GM12878 (cell line): ENCODE data around the gene APH1B. TPM values are rescaled to one million over a fixed set of nuclear protein-coding genes. Genes with fewer than 3 reads are reported as not detected.

Source experiments
- ATAC-seq: fragments of 200-7000 bp; cut with Tn5 transposase; 3 replicates; pipeline ENCODE4 v1.9.1; 2020; ENCODE audit warnings: mild to moderate bottlenecking, moderate library complexity
- BruUV-seq: library from RNA; stranded (reverse); fragments of 400-500 nt; replicated peaks from 2 replicates; lab custom pipeline; 2021; lab: Mats Ljungman, UMichigan
- CTCF ChIA-PET: fragments of 300-600 bp; sonication (Branson Sonifier 250); formaldehyde crosslinking; extraction: SDS; loops from one replicate; lab custom pipeline; 2021; ENCODE audit warnings: inconsistent platforms; lab: Yijun Ruan, JAX
- POLR2A ChIA-PET: fragments of 350-600 bp; formaldehyde crosslinking; extraction: SDS; loops from one replicate; lab custom pipeline; 2021; ENCODE audit warnings: inconsistent platforms; lab: Charles Lee
- RAD21 ChIA-PET: fragments of 300-600 bp; sonication (Branson Sonifier 250); formaldehyde crosslinking; loops from one replicate; lab custom pipeline; 2023; ENCODE audit warnings: antibody characterized with exemption; ENCODE audit not compliant: unreplicated experiment; lab: Charles Lee
- SMC1A ChIA-PET: fragments of 300-600 bp; sonication (Branson Sonifier 250); formaldehyde crosslinking; loops from one replicate; lab custom pipeline; 2023; ENCODE audit not compliant: unreplicated experiment, uncharacterized antibody; lab: Charles Lee
- DNase-seq: peaks from one replicate; pipeline ENCODE4 v3.0.0-alpha.2; 2011; ENCODE audit warnings: low read depth, low spot score
- FAIRE-seq: peaks from 3 replicates; lab custom pipeline; 2011; peaks lifted over from hg19 to GRCh38; lab: Jason Lieb, UNC
- H2AFZ ChIP-seq: 2 replicates; pipeline ENCODE4 v1.6.0; 2011; ENCODE audit warnings: low read depth, low read length, control low read depth; ENCODE audit not compliant: control insufficient read depth
- H3K27ac ChIP-seq: 2 replicates; pipeline ENCODE4 v1.5.1; 2011; ENCODE audit warnings: control low read depth; ENCODE audit not compliant: control insufficient read depth, insufficient read depth
- H3K27me3 ChIP-seq, 2 experiments: replicated peaks in 1 of 2; 2 replicates each; pipeline versions ENCODE4 v1.6.0 to v1.6.1; 2011; ENCODE audit warnings: low read length in 1 of 2; ENCODE audit not compliant: control insufficient read depth in 2 of 2, insufficient read depth in 2 of 2
- H3K36me3 ChIP-seq, 2 experiments: 2 replicates each; pipeline ENCODE4 v1.5.1; 2011; ENCODE audit warnings: low read length in 1 of 2; ENCODE audit not compliant: control insufficient read depth in 2 of 2, insufficient read depth in 2 of 2
- H3K4me1 ChIP-seq: 2 replicates; pipeline ENCODE4 v1.6.1; 2011; ENCODE audit warnings: mild to moderate bottlenecking, low read length, moderate library complexity, mixed read lengths; ENCODE audit not compliant: control insufficient read depth, insufficient read depth
- H3K4me2 ChIP-seq: 2 replicates; pipeline ENCODE4 v1.6.0; 2011; ENCODE audit warnings: control low read depth; ENCODE audit not compliant: control insufficient read depth, insufficient read depth
- H3K4me3 ChIP-seq: fragments of 200-600 bp; sonication (generic); 2 replicates; pipeline ENCODE4 v1.5.1; 2016
- H3K79me2 ChIP-seq: 2 replicates; pipeline ENCODE4 v1.6.0; 2011; ENCODE audit warnings: low read length; ENCODE audit not compliant: control insufficient read depth, insufficient read depth
- H3K9ac ChIP-seq: 2 replicates; pipeline ENCODE4 v1.8.0; 2011; ENCODE audit warnings: low read length, control low read depth, mixed read lengths; ENCODE audit not compliant: control insufficient read depth, insufficient read depth
- H3K9me3 ChIP-seq: replicated peaks from 3 replicates; pipeline ENCODE4 v1.5.1; 2011; ENCODE audit warnings: mild to moderate bottlenecking, low read length; ENCODE audit not compliant: control insufficient read depth, insufficient read depth
- H4K20me1 ChIP-seq: 2 replicates; pipeline ENCODE4 v1.6.0; 2011; ENCODE audit not compliant: control insufficient read depth, insufficient read depth
- BRCA1 ChIP-seq: IDR thresholded peaks from 2 replicates; pipeline ENCODE4 v1.6.1; 2011; ENCODE audit warnings: low read depth, low read length, improper control_type of control experiment
- CBFB ChIP-seq: IDR thresholded peaks from 2 replicates; pipeline ENCODE4 v1.6.1; 2016; ENCODE audit warnings: antibody characterized with exemption, low read depth
- CHD1 ChIP-seq: IDR thresholded peaks from 2 replicates; pipeline ENCODE4 v1.6.1; 2012; ENCODE audit warnings: low read depth, low read length, improper control_type of control experiment
- E2F8 ChIP-seq: fragments of 450-650 bp; IDR thresholded peaks from 2 replicates; pipeline ENCODE4 v1.6.1; 2018; ENCODE audit warnings: mild to moderate bottlenecking, low read depth, moderate library complexity; ENCODE audit not compliant: partially characterized antibody
- EP300 ChIP-seq, 2 experiments: fragments of 150-350 bp in 1 of 2; IDR thresholded peaks; 2 replicates each; pipeline ENCODE4 v1.6.1; 2011 to 2012; ENCODE audit warnings: low read depth in 2 of 2, low read length in 2 of 2, borderline replicate concordance in 1 of 2, improper control_type of control experiment in 1 of 2, inconsistent platforms in 1 of 2; ENCODE audit not compliant: control insufficient read depth in 1 of 2
- FOXK2 ChIP-seq: fragments of 450-650 bp; IDR thresholded peaks from 2 replicates; pipeline ENCODE4 v1.6.1; 2017; ENCODE audit warnings: mild to moderate bottlenecking, moderate library complexity
- MXI1 ChIP-seq: fragments of 150-350 bp; IDR thresholded peaks from 2 replicates; pipeline ENCODE4 v1.6.1; 2011; ENCODE audit warnings: low read depth, mild to moderate bottlenecking, inconsistent platforms, low read length, improper control_type of control experiment
- RAD51 ChIP-seq: fragments of 450-650 bp; IDR thresholded peaks from 2 replicates; pipeline ENCODE4 v1.6.1; 2016; ENCODE audit warnings: moderate library complexity, mild to moderate bottlenecking, inconsistent platforms
- SUZ12 ChIP-seq: fragments of 200-600 bp; sonication (generic); IDR thresholded peaks from one replicate; pipeline ENCODE4 v1.6.1; 2018; ENCODE audit warnings: antibody characterized with exemption, mild to moderate bottlenecking; ENCODE audit not compliant: unreplicated experiment
- WGBS: methylation state at CpG from one replicate; pipeline ENCODE4 v1.1.6; 2016; ENCODE audit warnings: low lambda C conversion rate; ENCODE audit not compliant: insufficient replicate concordance, insufficient coverage; ENCODE audit errors: missing lambda C conversion rate; 5-methylcytosine and 5-hydroxymethylcytosine counted together
- in situ Hi-C: fragments of 300-500 bp; cut with MboI; formaldehyde crosslinking; loops from 9 replicates; pipeline ENCODE4 v1.14.3; 2018; ENCODE audit warnings: mixed read lengths
- intact Hi-C: fragments of 100-400 bp; cut with micrococcal nuclease; formaldehyde crosslinking; loops from one replicate; pipeline ENCODE4 v1.14.2; 2022; ENCODE audit not compliant: unreplicated experiment
- polyA plus RNA-seq, 11 experiments: library from polyadenylated mRNA; depleted of rRNA in 4 of 11; unstranded in 6 of 11; stranded (reverse) in 5 of 11; fragments of >200 nt; fragmentation: Nextera tagmentation in 4 of 11; fragmentation: Illumina TruSeq in 1 of 11; extraction: Ambion mirVana in 4 of 11; extraction: Trizol in 1 of 11; gene quantifications; 1 replicate in 1 of 11; 2 replicates in 10 of 11; pipeline versions ENCODE4 v1.2.1 to v1.2.3, GENCODE V29; 2011 to 2016; ENCODE audit warnings: inconsistent platforms in 2 of 11, missing spikeins in 2 of 11, low read depth in 1 of 11
- total RNA-seq, 4 experiments: library from RNA; depleted of rRNA in 3 of 4; stranded (reverse); fragments of >200 nt in 3 of 4; fragmentation: Illumina TruSeq in 1 of 4; extraction: Trizol in 1 of 4; gene quantifications; 2 replicates each; pipeline versions ENCODE4 v1.2.1 to v1.2.3, GENCODE V29; 2013 to 2021
- TF ChIP-seq, protein P1 (sequence below): fragments of 150-350 bp; IDR thresholded peaks from 2 replicates; pipeline ENCODE4 v1.6.1; 2014; ENCODE audit warnings: mild to moderate bottlenecking, low read depth, low read length
- TF ChIP-seq, protein P2 (sequence below): fragments of 450-650 bp; IDR thresholded peaks from 2 replicates; pipeline ENCODE4 v1.6.1; 2018; ENCODE audit warnings: borderline replicate concordance, mild to moderate bottlenecking; ENCODE audit not compliant: partially characterized antibody
- TF ChIP-seq, protein P3 (sequence below): IDR thresholded peaks from 2 replicates; pipeline ENCODE4 v1.6.1; 2011; ENCODE audit warnings: low read depth, low read length, improper control_type of control experiment, borderline replicate concordance

APH1B gene
- total and polyA plus RNA-seq, 10 of the 15 experiments (the other 5 are each of a cell fraction or from before 2014, with no cell fraction given), result 5.0 to 20.8 (median 11.1) TPM

DNA sequence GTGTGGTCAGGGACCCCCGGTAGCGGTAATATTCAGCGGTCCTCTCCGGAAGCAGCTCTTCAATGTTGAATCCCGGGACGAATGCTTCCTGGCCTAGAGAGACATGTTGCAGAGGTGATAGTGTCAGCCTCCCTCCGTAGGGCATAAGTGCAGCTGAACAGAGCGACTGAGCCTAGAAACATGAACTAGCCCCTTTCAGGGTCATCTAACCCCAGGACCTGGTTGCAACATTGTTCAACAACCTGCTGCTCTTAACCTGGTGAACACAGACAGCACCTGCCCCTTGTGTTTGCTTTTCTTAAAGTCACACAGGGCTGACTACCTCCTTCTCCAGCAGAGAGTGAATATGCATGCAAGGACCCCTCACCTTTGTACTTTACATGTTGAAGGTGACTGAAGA is 62.9 kb downstream of the APH1B start (continued):
- TF ChIP-seq E2F8, result no peak

DNA sequence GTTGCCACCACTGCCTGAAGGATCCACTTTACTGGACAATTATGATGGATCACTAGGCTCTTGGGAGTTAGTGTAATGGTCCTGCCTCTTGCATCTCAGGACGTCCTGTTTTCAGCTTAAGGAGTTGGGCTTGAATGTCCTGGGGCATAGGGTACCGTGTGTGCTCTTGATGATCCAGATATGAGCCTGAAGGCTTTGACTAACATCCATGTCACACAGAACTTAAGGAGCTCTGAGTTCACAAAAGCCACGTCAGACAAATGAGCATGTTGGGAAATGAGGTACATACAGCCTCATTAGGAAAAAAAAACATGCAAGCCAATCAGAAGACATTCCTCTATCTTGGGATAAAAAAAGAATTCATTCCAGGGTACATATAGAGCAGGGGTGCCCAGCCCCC is 63.5 kb downstream of the APH1B start:
- SMC1A ChIA-PET, result interaction anchor here (0.7 kb wide), 1 partner anchor 16 kb away, joined by 3 read pairs; no protein-coding TSS in a partner anchor

More for the DNA sequence above, 63.5 kb downstream of the APH1B start:
- no peak for ATAC-seq
- WGBS, result 51% methylated on average over 3 of the region's 3 CpGs
- Histone ChIP-seq H4K20me1 (no peaks in the 10 kb centered on the region), H3K4me1 (no peaks in the 10 kb centered on the region), H3K27ac (no peak overlapping the region), H3K9ac (no peak overlapping the region), H3K36me3 (no peaks in the 10 kb centered on the region), H2AFZ (no peak overlapping the region), H3K4me3 (no peak overlapping the region), H3K9me3 (no peaks in the 10 kb centered on the region), H3K27me3 (peaks cover 0 to 1% of the 10 kb centered on the region in 2 experiments; a peak in 1 of 4 replicates), H3K4me2 (no peak overlapping the region), H3K79me2 (no peaks in the 10 kb centered on the region)
- TF ChIP-seq SUZ12 (no peak), MXI1 (no peak), CHD1 (no peak), FOXK2 (no peak), RAD51 (no peak), EP300 (IDR thresholded peaks at IDR 0.05; ENCODE audit: borderline replicate concordance in 1 of 2, control insufficient read depth in 1 of 2, low read depth in 2 of 2, low read length in 2 of 2) (no peak), BRCA1 (no peak), CBFB (no peak)
- TF ChIP-seq, protein P1, sequence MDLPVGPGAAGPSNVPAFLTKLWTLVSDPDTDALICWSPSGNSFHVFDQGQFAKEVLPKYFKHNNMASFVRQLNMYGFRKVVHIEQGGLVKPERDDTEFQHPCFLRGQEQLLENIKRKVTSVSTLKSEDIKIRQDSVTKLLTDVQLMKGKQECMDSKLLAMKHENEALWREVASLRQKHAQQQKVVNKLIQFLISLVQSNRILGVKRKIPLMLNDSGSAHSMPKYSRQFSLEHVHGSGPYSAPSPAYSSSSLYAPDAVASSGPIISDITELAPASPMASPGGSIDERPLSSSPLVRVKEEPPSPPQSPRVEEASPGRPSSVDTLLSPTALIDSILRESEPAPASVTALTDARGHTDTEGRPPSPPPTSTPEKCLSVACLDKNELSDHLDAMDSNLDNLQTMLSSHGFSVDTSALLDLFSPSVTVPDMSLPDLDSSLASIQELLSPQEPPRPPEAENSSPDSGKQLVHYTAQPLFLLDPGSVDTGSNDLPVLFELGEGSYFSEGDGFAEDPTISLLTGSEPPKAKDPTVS, result no peak
- TF ChIP-seq, protein P2, sequence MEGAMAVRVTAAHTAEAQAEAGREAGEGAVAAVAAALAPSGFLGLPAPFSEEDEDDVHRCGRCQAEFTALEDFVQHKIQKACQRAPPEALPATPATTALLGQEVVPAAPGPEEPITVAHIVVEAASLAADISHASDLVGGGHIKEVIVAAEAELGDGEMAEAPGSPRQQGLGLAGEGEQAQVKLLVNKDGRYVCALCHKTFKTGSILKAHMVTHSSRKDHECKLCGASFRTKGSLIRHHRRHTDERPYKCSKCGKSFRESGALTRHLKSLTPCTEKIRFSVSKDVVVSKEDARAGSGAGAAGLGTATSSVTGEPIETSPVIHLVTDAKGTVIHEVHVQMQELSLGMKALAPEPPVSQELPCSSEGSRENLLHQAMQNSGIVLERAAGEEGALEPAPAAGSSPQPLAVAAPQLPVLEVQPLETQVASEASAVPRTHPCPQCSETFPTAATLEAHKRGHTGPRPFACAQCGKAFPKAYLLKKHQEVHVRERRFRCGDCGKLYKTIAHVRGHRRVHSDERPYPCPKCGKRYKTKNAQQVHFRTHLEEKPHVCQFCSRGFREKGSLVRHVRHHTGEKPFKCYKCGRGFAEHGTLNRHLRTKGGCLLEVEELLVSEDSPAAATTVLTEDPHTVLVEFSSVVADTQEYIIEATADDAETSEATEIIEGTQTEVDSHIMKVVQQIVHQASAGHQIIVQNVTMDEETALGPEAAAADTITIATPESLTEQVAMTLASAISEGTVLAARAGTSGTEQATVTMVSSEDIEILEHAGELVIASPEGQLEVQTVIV, result no peak
- TF ChIP-seq, protein P3, sequence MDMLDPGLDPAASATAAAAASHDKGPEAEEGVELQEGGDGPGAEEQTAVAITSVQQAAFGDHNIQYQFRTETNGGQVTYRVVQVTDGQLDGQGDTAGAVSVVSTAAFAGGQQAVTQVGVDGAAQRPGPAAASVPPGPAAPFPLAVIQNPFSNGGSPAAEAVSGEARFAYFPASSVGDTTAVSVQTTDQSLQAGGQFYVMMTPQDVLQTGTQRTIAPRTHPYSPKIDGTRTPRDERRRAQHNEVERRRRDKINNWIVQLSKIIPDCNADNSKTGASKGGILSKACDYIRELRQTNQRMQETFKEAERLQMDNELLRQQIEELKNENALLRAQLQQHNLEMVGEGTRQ, result no peak
- no peak for FAIRE-seq
- ChIA-PET POLR2A (interaction anchor here (1.4 kb wide), 1 partner anchor 17 kb away, joined by 4 read pairs; no protein-coding TSS in a partner anchor), CTCF (interaction anchor here (1.9 kb wide), 1 partner anchor 126 kb away, joined by 6 read pairs; no protein-coding TSS in a partner anchor), RAD21 (interaction anchor here (1.3 kb wide), 1 partner anchor 8 kb away, joined by 3 read pairs; no protein-coding TSS in a partner anchor)
- BruUV-seq, result no TSS peak
- in situ Hi-C loops (no loop called here), intact Hi-C loops (no loop called here)
- DNase-seq, result no peak
